HG02678 (cell line): ENCODE measurements around the gene TIMELESS.
A peak's percentile ranks its signal among the peaks of the same experiment; 100 is the strongest.
"Not testable (repeated sequence)": the region's sequence is repeated elsewhere in the genome, so short reads cannot be mapped to it uniquely, and the experiment has no call there.

Source experiments
- ATAC-seq: cut with Tn5 transposase; IDR thresholded peaks from one replicate; pipeline ENCODE4 v1.9.1; 2021; ENCODE audit warnings: mild to moderate bottlenecking, moderate library complexity; ENCODE audit not compliant: unreplicated experiment

TIMELESS gene

DNA sequence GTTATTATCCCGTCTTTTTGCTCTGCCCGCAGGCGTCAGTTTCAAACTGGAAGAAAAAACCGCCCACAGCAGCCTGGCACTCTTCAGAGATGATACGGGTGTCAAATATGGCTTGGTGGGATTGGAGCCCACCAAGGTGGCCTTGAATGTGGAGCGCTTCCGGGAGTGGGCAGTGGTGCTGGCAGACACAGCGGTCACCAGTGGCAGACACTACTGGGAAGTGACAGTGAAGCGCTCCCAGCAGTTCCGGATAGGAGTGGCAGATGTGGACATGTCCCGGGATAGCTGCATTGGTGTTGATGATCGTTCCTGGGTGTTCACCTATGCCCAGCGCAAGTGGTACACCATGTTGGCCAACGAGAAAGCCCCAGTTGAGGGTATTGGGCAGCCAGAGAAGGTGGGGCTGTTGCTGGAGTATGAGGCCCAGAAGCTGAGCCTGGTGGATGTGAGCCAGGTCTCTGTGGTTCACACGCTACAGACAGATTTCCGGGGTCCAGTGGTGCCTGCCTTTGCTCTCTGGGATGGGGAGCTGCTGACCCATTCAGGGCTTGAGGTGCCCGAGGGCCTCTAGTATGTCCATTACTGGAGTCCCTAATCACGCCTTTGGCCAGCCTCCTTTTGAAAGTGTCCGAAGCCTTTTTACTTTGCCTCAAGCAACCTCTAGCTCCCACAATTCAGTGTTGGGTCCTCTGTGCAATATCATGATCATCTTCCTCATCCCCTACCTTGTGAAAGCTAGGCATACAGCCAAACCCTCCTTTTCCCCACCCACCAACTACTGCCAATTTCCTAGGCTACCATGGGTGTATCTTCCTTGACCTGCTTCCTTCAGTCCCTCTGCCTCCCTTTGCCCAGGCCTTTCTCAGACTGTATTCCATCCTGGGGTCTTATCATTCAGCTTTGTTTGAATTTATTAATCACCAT is 20.0 kb upstream of the TIMELESS start:
- ATAC-seq = no peak

DNA sequence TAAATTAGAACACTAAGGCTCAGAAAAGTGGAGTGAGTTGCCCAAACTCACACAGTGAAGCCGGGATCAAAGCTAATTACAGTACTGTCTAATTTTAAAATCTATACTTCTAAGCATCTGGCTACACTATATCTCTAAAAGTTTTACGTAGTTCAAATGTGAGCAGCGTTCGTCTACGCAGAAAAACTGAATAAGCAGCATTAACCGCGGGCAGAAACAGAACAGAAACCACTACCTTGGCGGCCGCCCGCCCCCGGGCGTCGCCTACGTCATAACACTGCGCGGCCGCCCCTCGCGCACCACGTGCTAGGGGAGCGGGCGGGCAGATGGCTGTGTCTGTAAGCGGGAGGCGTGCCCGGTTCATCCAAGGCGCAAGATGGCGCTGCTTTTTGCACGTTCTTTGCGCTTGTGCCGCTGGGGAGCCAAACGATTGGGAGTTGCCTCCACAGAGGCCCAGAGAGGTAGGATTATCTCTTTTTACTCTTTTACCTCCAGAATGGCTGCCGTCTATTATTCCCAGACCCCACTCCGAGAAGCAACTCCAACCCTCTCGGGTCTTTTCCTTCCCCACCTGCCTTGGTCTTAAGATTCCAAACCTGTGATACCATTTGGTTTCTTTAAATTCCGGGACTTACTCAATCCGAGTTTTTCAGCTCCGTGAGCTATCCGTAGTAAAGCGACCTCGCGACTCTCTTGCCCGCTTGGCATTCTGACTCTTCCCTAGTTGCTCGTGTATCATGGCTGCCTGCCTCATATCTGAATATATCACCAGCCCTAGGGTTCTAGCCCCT is 19.2 kb upstream of the TIMELESS start, which contains the start of gene SPRYD4:
TSS of gene SPRYD4 (plus strand) at position 363 of the 791 bp plus-strand sequence. CDS start at position 377, 14 bp downstream.
- peak; percentile 90 for ATAC-seq

DNA sequence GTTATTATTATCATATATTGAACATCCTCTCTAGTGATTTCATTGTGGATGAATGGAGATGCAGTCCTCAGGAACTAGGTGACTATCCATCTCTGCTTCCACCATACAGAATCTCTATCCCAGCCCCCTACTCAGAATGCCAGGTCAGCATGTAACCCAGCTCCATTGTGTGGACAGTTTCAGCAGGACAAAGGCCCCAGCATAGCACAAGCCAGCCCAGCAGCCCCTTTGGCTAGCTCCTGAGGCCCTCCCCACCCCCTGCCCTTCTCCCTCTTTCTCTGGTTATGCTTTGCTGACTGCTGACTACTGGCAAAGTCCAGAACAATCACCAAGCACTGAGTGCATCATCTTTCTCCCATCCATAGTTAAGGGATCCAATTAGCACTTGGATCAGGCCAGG is 13.3 kb upstream of the TIMELESS start:
- ATAC-seq = no peak

DNA sequence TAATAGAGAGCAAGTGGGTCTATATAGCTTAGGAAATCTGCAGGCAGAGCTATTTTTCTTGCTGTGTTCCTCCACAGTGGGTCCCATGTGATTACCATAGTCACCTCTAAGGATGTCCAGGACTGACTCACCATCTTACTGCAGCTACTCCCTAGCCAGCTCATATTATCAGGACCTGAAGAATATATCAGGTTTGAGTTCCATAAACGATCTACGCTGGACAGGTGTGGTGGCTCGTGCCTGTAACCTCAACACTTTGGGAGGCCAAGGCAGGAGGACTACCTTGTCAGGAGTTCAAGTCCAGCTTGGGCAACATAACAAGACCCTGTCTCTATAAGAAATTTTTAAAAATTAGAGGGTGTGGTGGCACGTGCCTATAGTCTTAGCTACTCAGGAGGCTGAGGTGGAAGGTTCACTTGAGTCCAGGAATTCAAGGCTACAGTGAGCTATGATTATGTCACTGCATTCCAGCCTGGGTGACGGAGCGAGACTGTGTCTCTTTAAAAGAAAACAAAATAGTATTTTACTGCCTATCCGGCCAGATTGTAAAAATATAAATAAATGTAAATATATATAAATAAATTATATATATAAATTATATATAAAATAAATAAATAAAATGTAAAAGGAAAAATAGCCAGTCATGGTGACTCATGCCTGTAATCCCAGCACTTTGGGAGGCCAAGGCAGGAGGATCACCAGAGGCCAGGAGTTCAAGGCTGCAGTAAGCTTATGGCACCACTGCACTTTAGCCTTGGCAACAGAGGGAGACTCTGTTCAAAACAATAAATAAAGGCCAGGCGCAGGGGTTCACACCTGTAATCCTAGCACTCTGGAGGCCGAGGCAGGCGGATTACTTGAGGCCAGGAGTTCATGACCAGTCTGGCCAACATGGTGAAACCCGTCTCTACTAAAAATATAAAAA is 12.3 kb upstream of the TIMELESS start:
- no peak for ATAC-seq

DNA sequence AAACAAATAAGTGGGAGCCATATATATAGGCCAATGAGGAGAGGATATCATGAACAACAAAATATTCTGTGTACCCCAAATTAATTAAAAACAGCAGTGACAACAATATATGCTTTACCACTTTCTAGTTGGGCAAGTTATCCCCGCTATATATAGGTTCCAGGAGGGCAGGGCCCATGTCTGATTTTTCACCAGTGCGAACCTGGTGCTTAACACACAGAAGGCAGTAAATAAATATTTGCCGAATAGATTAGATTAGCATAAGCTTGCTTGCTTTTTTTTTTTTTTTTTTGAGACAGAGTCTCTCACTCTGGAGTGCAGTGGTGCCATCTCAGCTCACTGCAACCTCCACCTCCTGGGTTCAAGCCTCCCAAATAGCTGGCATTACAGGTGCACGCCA is 8.6 kb upstream of the TIMELESS start:
- ATAC-seq = no peak

DNA sequence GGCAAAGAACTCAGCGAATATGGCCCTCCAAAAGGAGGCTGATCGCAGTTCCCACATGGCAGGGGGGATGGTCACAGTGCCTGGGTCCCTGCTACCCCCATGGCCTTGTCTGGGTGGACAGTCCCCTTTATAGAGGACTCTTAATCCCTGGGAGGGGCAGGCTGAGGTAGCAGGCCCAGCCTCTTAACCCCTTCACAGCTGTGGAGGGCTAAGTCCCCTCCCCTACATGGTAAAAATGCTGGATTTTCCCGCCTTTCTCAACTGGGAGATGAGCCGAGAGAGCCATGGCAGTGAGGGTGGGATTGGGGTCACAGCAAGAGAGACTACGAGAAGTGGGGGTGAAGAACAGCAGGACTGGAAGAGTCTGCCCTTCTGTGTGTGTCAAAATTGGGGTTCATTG is 5.3 kb upstream of the TIMELESS start, which contains the start of gene MIP:
TSS of gene MIP (minus strand) at position 101 of the 400 bp plus-strand sequence. CDS start at position 57, 44 bp downstream.
- no peak for ATAC-seq

DNA sequence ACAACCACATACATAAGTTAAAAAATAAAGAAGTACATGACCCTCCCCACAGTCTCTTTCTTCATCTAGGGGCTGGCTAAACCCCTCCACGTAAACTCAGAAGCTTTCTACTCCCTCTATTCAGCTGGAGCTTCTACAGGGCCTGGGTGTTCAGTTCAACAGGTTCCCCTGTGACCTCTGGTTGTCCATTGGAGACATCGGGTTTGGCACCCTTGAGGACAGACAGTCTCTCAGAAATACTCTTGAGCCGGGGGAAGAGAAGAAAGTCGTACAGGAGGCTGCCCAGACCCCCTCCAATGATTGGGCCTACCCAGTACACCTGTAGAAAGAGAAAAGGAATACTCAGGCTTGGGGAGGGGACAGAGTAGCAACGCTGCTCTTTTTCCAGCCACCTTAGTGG is 1.9 kb upstream of the TIMELESS start:
- no peak for ATAC-seq

DNA sequence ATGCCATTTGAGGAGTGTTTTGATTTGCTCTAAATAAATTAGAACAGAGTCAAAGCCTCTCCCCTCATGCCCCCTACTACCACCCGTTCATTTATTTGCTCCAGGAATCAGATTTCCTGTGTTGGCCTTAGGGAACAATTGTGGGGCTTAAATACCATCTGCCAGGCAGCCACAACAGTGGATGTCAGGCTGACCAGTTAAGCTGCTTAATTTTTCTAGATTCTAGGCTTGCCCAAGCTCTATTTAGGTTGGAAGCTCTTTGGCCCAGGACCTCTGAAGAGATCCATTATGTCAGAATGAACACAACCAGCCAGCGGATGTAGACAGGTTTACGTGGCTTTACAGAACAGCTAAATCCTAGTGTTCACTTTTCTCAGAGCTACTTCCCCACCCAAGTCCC is 1.0 kb upstream of the TIMELESS start:
- no peak for ATAC-seq

DNA sequence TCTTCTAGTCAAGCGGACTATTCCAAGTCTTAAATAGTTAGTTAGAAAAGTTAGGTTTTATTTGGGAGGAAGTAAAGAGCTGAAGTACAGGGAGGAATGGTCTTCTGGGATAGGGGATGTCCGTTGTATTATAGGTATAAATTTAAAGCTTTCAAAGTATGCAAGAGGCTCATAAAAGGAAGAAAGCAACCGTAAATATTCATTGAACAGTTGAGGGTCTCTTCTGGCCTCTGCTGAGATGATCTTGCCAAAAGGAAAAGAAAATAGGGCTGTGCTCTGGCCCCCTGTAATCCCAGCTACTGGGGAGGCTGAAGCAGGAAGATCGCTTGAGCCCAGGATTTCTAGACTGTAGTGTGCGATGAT is 377 bp upstream of the TIMELESS start:
- no peak for ATAC-seq

DNA sequence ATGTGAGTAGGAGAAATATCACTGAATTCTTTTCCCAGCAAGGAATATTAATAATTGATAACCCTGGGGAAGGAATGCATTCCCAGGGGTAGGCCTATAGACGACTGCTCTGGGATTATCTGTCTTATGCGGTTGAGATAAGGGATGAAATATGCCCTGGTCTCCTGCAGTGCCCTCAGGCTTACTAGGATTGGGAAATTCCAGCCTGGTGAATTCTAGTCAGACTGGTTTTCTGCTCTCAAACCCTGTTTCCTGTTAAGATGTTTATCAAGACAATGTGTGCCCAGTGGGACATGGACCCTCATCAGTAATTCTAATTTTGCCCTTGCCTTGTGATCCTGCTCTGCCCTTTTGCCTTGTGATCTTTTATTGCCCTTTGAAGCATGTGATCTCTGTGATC is 6.0 kb downstream of the TIMELESS start:
- not testable (repeated sequence) for ATAC-seq

DNA sequence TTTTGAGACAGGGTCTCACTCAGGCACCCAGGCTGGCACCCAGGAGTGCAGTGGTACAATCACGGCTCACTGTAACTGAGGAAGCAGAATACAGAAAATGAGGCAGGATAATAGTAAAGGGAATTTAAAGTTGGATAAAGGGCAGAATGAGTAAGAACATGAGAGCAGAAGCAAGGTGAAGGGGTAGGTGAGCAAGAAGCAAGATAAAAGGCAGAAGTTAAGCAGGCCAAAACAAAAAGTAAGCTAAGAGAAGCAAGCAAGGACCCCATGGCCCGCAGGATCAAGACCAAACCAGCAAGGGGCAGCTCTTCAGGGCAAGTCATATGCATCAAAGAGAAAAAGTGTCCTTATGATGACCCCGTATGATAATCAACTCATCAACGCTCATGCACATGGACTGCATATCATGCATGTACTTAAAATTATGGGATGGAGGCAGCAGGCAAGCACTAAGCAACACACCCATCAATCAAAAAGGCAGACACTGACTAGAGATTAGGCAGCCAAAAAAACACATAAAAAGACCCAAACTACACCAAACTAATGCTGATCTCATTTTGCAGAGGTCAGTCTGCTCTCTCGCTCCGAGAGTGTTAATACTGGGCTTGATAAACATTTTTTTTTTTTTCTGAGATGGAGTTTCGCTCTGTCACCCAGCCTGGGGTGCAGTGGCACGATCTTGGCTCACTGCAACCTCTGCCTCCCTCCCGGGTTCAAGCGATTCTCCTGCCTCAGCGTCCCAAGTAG is 11.6 kb downstream of the TIMELESS start:
- ATAC-seq = no peak

DNA sequence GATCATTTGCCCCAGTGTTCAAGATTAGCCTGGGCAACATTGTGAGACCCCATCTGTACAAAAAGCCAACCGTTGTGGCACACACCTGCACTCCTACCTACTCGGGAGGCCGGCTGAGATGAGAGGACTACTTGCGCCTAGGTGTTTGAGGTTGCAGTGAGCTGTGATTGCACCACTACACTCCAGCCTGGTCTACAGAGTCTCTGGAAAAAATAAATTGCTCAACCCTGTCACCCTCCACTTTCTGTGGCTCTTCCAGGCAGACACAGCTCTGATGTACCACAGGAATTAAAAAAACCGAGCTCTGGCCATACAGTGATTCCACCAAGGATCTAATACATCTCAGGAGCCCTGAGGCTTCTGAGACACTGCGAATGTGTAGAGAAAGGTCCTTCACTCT is 14.4 kb downstream of the TIMELESS start:
- no peak for ATAC-seq

DNA sequence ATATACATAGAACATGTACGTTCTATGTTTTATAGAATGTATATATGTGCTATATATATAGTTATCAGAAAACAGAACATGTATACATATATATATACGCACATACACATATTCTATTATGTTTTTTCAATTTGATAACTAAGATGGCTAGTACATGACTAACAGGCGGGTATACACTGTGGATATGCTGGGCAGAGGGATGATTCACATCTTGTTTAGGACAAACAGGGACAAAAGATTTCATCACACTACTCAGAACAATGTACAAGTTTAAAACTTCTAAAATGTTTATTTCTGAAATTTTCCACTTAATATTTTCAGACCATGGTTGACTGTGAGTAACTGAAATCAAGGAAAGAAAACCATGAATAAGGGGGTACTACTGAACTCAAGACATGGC is 17.4 kb downstream of the TIMELESS start:
- no peak for ATAC-seq

DNA sequence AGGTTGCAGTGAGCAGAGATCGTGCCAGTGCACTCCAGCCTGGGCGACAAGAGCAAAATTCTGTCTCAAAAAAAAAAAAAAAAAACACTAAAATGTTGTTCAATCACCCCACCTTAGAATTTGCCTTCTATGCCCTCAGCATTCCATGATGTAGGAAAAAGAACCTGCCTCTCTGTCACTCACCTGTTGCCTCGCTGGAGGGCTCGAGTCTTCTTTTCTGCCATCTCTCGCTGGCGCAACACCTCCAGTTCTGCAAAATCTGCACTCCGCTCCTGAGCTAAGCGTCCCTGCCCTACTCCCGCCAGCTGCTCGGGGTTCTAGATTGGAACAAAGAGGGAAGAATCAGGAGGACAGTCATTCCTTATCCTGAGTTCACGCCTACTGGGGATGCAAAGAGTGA is 17.9 kb downstream of the TIMELESS start:
- ATAC-seq = no peak

DNA sequence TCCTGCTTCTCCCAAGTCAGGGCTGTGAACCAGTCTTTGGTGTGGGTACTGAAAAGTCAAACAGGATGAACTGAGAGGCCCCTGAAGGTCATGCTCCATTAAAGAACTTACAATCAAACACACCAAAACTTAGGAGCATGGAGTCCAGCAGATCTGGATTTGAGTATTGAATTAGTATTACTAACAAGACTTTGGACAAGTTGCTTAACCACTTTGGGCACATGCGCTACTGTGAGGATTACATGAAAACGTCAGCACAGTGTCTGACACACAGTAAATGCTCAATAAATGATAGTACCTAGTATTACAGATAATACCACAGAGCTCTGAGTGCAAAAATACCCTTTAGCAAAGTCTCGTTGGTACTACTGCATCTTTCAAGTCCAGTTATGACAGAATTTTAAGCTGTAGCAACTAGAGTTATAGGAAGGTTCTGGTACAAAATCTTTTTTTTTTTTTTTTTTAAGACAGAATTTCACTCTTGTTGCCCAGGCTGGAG is 23.2 kb downstream of the TIMELESS start:
- no peak for ATAC-seq

DNA sequence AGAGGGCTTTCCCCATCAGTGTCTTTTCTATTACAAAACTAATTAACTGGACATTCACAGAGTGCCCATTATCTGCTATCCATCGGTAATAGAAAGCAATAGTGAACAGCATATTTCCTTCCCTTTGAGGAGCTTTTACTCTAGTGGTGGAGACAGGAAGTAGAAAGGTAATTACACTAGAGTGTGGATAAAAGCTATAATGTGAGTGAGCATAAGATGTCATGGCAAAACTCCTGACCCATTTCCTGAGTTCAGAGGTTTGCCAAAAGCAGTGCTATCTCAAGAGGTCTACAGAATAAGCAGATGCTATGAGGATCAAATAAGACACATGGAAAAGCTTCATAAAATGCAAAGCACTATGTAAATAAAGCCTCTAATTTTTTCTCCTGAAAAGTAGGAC is 24.0 kb downstream of the TIMELESS start:
- ATAC-seq = no peak

DNA sequence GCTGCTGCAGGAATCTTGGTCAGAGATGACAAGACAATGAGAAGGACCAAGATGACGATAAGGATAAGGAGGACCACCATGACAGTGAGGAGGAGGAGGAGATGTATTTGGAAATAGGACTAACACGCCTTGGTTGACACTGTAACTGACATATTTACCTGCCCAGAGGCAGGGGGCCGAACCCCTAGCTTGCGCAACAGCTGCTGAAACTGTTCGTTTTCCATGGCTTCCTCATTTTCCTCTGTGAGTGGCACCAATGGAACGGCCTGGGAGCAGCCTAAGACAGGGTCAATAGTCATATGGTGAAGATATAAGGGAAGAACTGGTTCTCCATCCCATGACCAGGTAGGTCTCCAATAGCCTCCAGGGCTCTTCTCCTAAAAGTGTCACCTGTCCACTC is 28.8 kb downstream of the TIMELESS start:
- no peak for ATAC-seq

DNA sequence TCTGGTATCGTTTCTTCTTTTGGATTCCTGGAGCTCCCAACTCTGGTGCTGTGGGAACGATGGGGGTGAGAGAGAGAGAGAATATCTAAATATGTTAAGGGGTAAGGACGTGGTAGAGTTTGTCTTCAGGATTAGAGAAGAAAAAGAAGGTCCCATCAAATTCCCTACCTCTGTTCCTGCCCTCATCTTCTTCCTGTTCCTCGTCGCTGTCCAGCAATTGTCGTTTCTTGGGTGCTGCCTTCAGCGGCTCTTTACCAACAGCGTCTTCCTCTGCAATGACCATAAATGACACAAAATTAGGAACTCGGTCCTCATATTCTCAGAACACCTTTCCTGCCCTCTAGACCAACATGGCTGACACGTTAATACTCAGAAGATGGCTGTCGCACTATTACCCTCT is 31.5 kb downstream of the TIMELESS start:
- ATAC-seq = no peak

DNA sequence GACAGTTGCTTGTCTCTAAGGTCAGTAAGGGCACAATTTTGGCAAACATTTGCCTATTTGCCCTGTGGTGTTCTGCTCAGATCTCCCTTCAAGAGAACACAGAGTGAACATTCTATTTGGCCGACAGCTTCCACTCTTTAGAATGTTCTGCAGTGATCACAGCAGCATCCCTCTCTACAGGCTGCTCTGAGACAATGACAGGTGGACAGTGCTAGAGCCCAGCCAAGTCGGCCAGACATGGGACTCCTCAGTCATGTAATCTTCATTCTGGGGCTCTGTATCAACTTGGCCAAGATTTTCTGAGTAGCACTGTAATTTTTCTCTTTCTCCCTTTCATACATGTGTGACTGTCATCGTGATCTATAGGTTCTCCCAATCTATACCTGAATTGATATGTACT is 34.8 kb downstream of the TIMELESS start:
- ATAC-seq = no peak

DNA sequence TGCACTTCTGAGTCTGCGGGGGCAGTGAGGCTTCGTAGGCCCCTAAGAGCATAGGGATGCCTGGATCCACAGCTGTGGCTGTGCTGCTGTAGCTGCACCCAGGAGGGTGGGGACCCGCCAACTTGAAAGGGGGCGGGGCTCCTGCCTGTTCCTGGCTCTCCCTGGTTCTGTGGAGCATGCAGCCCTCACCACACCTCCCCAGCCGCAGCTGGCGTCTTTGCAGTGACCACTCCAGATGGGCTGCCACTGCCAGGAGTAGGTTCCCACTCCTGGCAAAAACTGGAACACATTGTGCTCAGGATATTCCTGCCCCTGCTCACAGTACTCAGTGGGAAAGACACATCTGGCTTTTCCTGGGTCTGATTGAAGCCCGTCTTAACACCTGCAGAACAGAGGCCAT is 35.8 kb downstream of the TIMELESS start:
- ATAC-seq = no peak
